MM.1S (cell line): ENCODE measurements around the gene APOO.

Experiments
- CTCF ChIP-seq: fragments of 300-600 bp; sonication (generic); IDR thresholded peaks from 2 replicates; pipeline ENCODE4 v1.5.1; 2016; ENCODE audit warnings: antibody characterized with exemption, low read length, mixed read lengths
- EZH2 ChIP-seq: fragments of 300-600 bp; sonication (generic); optimal IDR thresholded peaks from 2 replicates; pipeline ENCODE3; 2017; ENCODE audit warnings: low read depth, mild to moderate bottlenecking, antibody characterized with exemption, low read length, mixed read lengths
- EZH2phosphoT487 ChIP-seq: fragments of 300-600 bp; sonication (generic); IDR thresholded peaks from 2 replicates; pipeline ENCODE4 v1.6.1; 2018; ENCODE audit warnings: antibody characterized with exemption, low read length

GRCh38 chrX:23885803-23886202 lies 21.9 kb downstream of the APOO start:
- TF ChIP-seq CTCF (no peak), EZH2phosphoT487 (no peak), EZH2 (no peak)
